Keratinocyte (primary cell): Measurements from ENCODE around the gene FMN1. TPM values are rescaled to one million over a fixed set of nuclear protein-coding genes. Genes with fewer than 3 reads are reported as not detected.

Experiments used
- DNase-seq: peaks from one replicate; pipeline ENCODE4 v3.0.0-alpha.2; 2011; ENCODE audit warnings: low read depth, missing footprints, low spot score
- FAIRE-seq: peaks from 2 replicates; lab custom pipeline; 2011; peaks lifted over from hg19 to GRCh38; lab: Jason Lieb, UNC
- H2AFZ ChIP-seq: 2 replicates; pipeline ENCODE4 v1.6.0; 2012; ENCODE audit warnings: low read length, control low read depth, inconsistent platforms; ENCODE audit not compliant: control insufficient read depth
- H3K27ac ChIP-seq: 2 replicates; pipeline ENCODE4 v1.5.1; 2011; ENCODE audit warnings: low read length; ENCODE audit not compliant: control insufficient read depth, insufficient read depth
- H3K27me3 ChIP-seq: 3 replicates; pipeline ENCODE4 v1.6.0; 2011; ENCODE audit warnings: low read length; ENCODE audit not compliant: control insufficient read depth, insufficient read depth; ENCODE audit errors: extremely low read depth
- H3K36me3 ChIP-seq, 2 experiments: 2 replicates in 1 of 2; 3 replicates in 1 of 2; pipeline ENCODE4 v1.5.1; 2011; ENCODE audit warnings: low read length in 2 of 2, mild to moderate bottlenecking in 1 of 2; ENCODE audit not compliant: control insufficient read depth in 2 of 2, insufficient read depth in 2 of 2; ENCODE audit errors: extremely low read depth in 1 of 2
- H3K4me1 ChIP-seq: 3 replicates; pipeline ENCODE4 v1.5.1; 2011; ENCODE audit warnings: low read length; ENCODE audit not compliant: control insufficient read depth, insufficient read depth; ENCODE audit errors: extremely low read depth
- H3K4me2 ChIP-seq: 3 replicates; pipeline ENCODE4 v1.6.0; 2011; ENCODE audit warnings: low read depth, low read length; ENCODE audit not compliant: control insufficient read depth, insufficient read depth; ENCODE audit errors: extremely low read depth
- H3K4me3 ChIP-seq, 3 experiments: fragments of 200-600 bp in 1 of 3; sonication (generic) in 1 of 3; 2 replicates in 2 of 3; 3 replicates in 1 of 3; pipeline ENCODE4 v1.5.1; 2011 to 2016; ENCODE audit warnings: low read length in 3 of 3, mild to moderate bottlenecking in 3 of 3, control low read depth in 2 of 3, inconsistent platforms in 1 of 3, low read depth in 1 of 3, mixed read lengths in 1 of 3, mixed run types in 1 of 3, moderate library complexity in 1 of 3; ENCODE audit not compliant: control insufficient read depth in 2 of 3, insufficient read depth in 2 of 3; ENCODE audit errors: extremely low read depth in 1 of 3
- H3K79me2 ChIP-seq: 2 replicates; pipeline ENCODE4 v1.6.0; 2012; ENCODE audit warnings: low read length; ENCODE audit not compliant: control insufficient read depth, insufficient read depth
- H3K9ac ChIP-seq: 3 replicates; pipeline ENCODE4 v1.6.0; 2011; ENCODE audit warnings: low read length; ENCODE audit not compliant: control insufficient read depth, insufficient read depth; ENCODE audit errors: extremely low read depth
- H3K9me1 ChIP-seq: 3 replicates; pipeline ENCODE4 v1.6.0; 2011; ENCODE audit warnings: low read length; ENCODE audit not compliant: control insufficient read depth, insufficient read depth; ENCODE audit errors: extremely low read depth
- H3K9me3 ChIP-seq: 2 replicates; pipeline ENCODE4 v1.5.1; 2012; ENCODE audit warnings: low read depth, low read length; ENCODE audit not compliant: control insufficient read depth
- H4K20me1 ChIP-seq: 3 replicates; pipeline ENCODE4 v1.6.0; 2011; ENCODE audit warnings: low read length; ENCODE audit not compliant: control insufficient read depth, insufficient read depth; ENCODE audit errors: extremely low read depth
- EZH2 ChIP-seq: IDR thresholded peaks from one replicate; pipeline ENCODE4 v1.6.1; 2012; ENCODE audit warnings: inconsistent platforms, mild to moderate bottlenecking, low read length, moderate library complexity
- dilution Hi-C: fragments of 300-500 bp; cut with MboI; formaldehyde crosslinking; loops from one replicate; pipeline ENCODE4 v1.7.0; 2020; ENCODE audit warnings: low sequenced_read_pairs; ENCODE audit not compliant: extremely low pct_ligation_motif_present
- polyA plus RNA-seq, 5 experiments: library from polyadenylated mRNA; depleted of rRNA in 3 of 5; stranded (reverse) in 3 of 5; stranded (forward) in 1 of 5; unstranded in 1 of 5; fragments of >200 nt; gene quantifications; 1 replicate in 1 of 5; 2 replicates in 3 of 5; 3 replicates in 1 of 5; pipeline versions ENCODE4 v1.2.1 to v1.2.3, GENCODE V29; 2011 to 2012; ENCODE audit warnings: missing spikeins in 2 of 5, low read depth in 1 of 5, low replicate concordance in 1 of 5
- TF ChIP-seq, protein P1 (sequence below), 3 experiments: IDR thresholded peaks in 1 of 3; conservative IDR thresholded peaks in 1 of 3; optimal IDR thresholded peaks in 1 of 3; 2 replicates in 2 of 3; 3 replicates in 1 of 3; pipeline versions ENCODE3 to v1.5.1; 2011; ENCODE audit warnings: low read length in 3 of 3, mild to moderate bottlenecking in 3 of 3, moderate library complexity in 2 of 3, control low read depth in 1 of 3, inconsistent platforms in 1 of 3; ENCODE audit not compliant: insufficient read depth in 2 of 3; ENCODE audit errors: extremely low read depth in 1 of 3

Gene FMN1
- polyA plus RNA-seq, 1 donor (not counting 4 experiments of a cell fraction or from before 2014, with no cell fraction given) = 0.71 TPM

DNA sequence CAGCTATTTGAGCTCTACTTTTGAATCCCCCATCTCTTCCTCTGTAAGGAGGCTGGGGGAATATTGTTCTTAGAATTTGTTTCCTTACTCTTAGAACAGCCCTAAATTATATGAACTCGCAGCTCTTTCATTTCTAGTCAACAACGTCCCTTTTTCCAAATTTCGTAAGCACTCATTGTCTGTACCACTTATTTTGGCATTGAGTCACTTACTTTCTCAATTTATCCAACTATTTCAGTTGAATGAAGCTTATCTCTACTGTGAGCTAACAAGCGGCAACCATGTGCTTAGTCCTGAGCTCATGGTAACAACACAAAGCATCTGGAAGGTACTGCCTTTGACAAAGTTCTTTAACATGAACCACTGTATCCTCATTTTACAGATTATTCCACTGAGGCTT lies 285.6 kb downstream of the FMN1 start:
- no peak for TF ChIP-seq EZH2
- TF ChIP-seq, protein P1, sequence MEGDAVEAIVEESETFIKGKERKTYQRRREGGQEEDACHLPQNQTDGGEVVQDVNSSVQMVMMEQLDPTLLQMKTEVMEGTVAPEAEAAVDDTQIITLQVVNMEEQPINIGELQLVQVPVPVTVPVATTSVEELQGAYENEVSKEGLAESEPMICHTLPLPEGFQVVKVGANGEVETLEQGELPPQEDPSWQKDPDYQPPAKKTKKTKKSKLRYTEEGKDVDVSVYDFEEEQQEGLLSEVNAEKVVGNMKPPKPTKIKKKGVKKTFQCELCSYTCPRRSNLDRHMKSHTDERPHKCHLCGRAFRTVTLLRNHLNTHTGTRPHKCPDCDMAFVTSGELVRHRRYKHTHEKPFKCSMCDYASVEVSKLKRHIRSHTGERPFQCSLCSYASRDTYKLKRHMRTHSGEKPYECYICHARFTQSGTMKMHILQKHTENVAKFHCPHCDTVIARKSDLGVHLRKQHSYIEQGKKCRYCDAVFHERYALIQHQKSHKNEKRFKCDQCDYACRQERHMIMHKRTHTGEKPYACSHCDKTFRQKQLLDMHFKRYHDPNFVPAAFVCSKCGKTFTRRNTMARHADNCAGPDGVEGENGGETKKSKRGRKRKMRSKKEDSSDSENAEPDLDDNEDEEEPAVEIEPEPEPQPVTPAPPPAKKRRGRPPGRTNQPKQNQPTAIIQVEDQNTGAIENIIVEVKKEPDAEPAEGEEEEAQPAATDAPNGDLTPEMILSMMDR (optimal IDR thresholded peaks at IDR 0.05 in 1 of 3, IDR thresholded peaks at IDR 0.05 in 1 of 3, conservative IDR thresholded peaks at IDR 0.05 in 1 of 3; ENCODE audit: extremely low read depth in 1 of 3, insufficient read depth in 2 of 3, low read length in 3 of 3) = no peak
- H3K9me3 ChIP-seq = no peaks in the 10 kb centered on the region
- H2AFZ ChIP-seq = no peak overlapping the region
- no peaks in the 10 kb centered on the region for H4K20me1 ChIP-seq
- no peak overlapping the region for H3K27ac ChIP-seq
- dilution Hi-C loops = no loop called here
- H3K27me3 ChIP-seq = no peaks in the 10 kb centered on the region
- no peaks in the 10 kb centered on the region for H3K79me2 ChIP-seq
- FAIRE-seq = no peak
- no peak for DNase-seq
- H3K4me1 ChIP-seq = no peaks in the 10 kb centered on the region
- H3K9ac ChIP-seq = no peak overlapping the region
- no peak overlapping the region for H3K4me2 ChIP-seq
- H3K4me3 ChIP-seq = no peak overlapping the region
- H3K9me1 ChIP-seq = no peaks in the 10 kb centered on the region
- no peaks in the 10 kb centered on the region for H3K36me3 ChIP-seq

DNA sequence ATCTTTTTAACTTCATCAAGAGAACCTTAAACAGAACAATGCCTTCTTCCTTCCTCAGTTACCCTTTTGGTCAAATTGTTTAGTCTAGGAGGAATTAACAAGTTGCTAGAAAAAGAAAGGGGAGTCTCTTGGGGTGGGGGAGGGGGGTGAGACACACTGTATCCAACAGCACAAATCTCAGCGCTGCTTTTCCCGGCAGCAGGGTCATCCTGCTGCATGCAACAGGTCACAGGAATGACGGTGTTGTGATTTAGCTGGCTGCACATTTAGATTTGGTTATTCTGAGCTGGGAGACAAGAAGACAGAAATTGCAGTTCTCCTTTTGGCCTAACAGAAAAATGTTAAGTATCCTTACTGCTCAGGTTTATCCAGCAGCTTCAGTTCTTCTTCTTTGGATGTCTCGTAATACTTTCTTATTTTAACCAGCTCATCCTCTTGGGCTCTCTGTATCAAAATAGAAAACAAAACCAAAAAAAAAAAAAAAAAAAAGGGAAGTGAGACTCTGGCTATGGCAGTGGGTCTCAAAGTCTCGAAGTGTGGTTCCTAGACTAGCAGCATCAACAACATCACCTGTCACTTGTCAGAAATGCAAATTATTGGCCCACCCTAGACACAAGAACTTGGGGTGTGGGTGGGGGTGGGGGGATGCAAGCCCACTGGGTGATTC lies 286.2 kb downstream of the FMN1 start:
- Histone ChIP-seq H3K27ac (no peak overlapping the region), H3K4me2 (no peak overlapping the region), H3K4me3 (no peak overlapping the region), H3K9ac (no peak overlapping the region), H3K79me2 (no peaks in the 10 kb centered on the region), H3K9me1 (no peaks in the 10 kb centered on the region), H4K20me1 (no peaks in the 10 kb centered on the region), H3K27me3 (no peaks in the 10 kb centered on the region), H3K9me3 (no peaks in the 10 kb centered on the region), H3K36me3 (no peaks in the 10 kb centered on the region), H3K4me1 (no peaks in the 10 kb centered on the region), H2AFZ (no peak overlapping the region)
- DNase-seq (no peak), FAIRE-seq (no peak)
- dilution Hi-C loops = no loop called here
- TF ChIP-seq EZH2 = no peak
- TF ChIP-seq, protein P1 (optimal IDR thresholded peaks at IDR 0.05 in 1 of 3, IDR thresholded peaks at IDR 0.05 in 1 of 3, conservative IDR thresholded peaks at IDR 0.05 in 1 of 3; ENCODE audit: extremely low read depth in 1 of 3, insufficient read depth in 2 of 3, low read length in 3 of 3) = no peak
